Activated CD8-positive, alpha-beta memory T cell treated with anti-CD3 and anti-CD28 coated beads, Interleukin-2, amount 50 U/mL, for 48 hours (primary cell): Measurements from ENCODE around the gene LGR5.
"Not testable (repeated sequence)": the region's sequence is repeated elsewhere in the genome, so short reads cannot be mapped to it uniquely, and the experiment has no call there.

Experiments
- DNase-seq: peaks from one replicate; pipeline ENCODE4 v3.0.0-alpha.2; 2020

Gene LGR5

DNA sequence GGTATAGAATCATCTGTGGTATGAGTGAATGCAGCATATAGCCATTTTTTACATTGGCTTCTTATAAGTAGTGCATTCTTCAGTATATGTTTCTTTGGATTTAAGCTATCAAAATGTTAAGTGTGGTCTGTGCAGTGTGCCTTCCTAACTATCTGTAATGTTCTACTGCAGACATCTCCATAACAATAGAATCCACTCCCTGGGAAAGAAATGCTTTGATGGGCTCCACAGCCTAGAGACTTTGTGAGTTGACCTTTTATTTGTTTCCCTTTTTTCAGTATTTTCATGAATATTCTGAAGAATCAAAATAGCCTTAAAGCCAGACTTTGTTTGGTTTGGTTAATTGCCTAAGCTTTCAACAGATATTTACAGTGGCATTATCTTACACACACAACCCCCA, 116.8 kb downstream of the LGR5 start:
- no peak for DNase-seq

- no peak for DNase-seq
These were observed 117.3 kb downstream of the LGR5 start for GRCh38 chr12:71556875-71557274.

DNA sequence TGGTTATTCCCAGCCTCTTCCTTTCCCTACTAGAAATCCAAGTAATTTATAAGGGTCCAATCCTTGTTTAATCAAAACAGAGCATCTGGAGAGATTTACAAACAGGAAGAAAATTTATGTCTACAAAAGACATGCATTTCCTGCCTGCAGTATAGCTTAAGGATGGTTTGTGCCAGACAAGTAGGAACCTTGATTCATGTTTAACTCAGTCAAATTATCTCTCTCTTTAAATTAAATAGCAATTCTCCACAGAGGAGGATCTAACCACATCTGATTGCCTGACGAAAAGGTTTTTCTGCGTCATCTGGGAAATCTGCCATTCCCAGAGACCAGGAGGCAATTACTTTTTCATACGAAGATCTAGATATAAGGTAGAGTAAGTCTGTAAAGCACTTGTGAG, 118.8 kb downstream of the LGR5 start:
- DNase-seq = no peak

- no peak for DNase-seq
These were observed 123.3 kb downstream of the LGR5 start for GRCh38 chr12:71562676-71563595.

DNA sequence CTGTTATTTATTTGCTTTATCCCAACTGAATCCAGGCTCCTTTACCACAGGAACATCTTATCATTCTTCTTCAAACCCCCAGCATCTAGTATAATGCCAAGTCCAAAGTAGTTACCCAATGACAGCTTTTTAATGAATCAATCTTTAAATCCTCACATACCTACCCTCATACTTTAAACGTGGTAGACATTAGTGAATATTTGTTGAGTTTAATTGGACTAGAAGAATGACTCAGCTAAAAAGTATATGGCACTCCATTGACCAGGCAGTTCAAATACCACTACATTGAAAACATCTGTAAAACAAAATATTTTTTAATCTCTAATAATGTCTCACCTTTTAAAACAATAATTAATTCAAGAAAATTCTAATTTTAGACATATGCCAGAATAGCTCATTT, 125.9 kb downstream of the LGR5 start:
- DNase-seq = no peak

DNA sequence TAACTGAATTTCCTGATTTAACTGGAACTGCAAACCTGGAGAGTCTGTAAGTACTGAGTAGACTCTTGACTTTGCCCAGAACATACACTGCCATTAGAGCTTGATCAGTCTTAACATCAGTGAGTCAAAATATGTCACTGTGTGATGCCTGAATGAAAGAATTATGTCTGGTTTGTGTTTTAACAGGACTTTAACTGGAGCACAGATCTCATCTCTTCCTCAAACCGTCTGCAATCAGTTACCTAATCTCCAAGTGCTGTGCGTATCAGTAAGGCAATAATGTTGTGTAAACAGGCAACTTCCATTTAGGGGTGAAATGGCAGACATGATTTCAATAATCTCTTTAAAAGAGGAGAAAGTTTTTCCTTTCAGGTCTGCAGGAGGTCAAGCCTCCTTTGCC, 127.1 kb downstream of the LGR5 start:
- no peak for DNase-seq

- no peak for DNase-seq
These were observed 127.9 kb downstream of the LGR5 start for GRCh38 chr12:71567537-71567936.

- DNase-seq = not testable (repeated sequence)
These were observed 130.3 kb downstream of the LGR5 start for GRCh38 chr12:71569885-71570284.

DNA sequence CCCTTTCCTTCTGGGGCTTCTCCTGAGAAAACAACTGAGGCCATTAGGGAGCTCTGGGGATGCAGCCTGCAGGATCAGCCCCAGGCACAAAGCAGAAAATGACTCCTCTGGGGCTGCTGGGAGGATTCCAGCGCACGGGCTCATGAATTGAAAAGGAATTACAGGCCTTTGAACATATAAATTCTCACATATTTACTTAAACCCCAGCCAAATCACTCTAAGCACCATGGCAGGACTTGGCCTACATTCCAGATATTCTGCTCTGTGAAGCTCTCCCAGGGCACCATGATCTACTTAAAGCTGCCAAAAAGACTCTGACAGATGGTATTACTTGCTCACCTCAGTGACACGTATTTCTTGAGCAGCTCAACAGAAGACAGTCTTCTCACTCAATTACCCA, 136.9 kb downstream of the LGR5 start:
- no peak for DNase-seq

- DNase-seq = no peak
These were observed 139.2 kb downstream of the LGR5 start for GRCh38 chr12:71578694-71579258.

DNA sequence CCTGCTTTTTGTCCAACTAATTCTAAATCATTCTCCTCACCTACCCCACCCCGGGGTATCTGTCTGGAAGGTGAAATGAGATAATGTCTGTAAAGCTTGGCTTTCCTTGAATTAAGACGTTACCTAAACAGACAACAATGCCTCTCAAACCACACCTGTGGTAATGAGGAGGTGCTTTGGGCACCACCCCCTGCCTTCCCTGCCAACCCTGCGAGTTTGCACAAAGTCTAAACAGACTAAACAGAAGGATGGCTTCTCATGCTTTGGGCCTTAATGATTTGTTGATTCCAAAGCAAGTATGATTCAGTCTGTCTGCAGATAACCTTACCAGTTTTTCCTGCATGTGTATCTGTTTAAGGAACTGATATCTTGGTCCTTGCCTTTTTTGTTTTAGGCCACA, 141.6 kb downstream of the LGR5 start:
- no peak for DNase-seq

- DNase-seq = no peak
These were observed 143.3 kb downstream of the LGR5 start for GRCh38 chr12:71582925-71583324.

DNA sequence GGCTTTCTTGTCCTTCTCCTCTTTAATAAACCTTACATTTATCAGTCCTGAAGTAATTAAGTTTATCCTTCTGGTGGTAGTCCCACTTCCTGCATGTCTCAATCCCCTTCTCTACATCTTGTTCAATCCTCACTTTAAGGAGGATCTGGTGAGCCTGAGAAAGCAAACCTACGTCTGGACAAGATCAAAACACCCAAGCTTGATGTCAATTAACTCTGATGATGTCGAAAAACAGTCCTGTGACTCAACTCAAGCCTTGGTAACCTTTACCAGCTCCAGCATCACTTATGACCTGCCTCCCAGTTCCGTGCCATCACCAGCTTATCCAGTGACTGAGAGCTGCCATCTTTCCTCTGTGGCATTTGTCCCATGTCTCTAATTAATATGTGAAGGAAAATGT, 144.8 kb downstream of the LGR5 start:
- no peak for DNase-seq

DNA sequence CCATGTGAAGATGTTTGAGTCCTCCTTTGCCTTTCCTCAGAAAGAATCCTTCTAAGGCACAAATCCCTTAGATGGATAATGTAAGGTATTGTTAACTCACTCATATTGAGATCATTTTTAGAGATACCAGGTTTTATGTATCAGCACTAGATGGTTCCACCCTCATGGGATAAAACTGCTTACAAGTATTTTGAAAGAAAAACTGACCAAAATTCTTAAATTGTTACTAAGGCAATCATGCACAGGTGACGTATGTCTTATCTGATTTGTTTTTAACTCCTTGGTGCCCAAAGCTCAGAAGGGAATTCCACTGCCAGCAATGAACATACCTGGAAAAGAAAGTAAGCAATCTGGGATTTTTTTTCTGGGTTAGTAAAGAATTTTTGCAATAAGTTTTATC, 145.6 kb downstream of the LGR5 start:
- no peak for DNase-seq

DNA sequence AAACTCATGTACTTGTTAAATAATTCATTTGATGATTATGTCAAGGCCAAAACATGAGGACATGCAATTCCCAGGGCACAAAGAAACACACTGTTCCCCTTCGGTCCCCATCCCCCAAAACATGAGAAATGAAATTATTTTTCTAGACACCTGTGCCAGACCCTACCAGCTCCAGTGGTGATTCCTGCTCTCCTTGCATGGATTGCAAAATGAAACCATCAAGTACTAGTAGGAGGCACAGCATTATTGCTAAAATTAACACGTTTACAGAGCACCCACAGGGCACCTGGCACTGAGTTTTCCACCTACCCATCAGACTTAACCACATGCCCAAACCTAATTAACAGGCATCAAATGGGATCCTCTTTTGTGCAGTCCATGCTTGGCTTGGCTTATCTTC, 147.4 kb downstream of the LGR5 start:
- DNase-seq = no peak

GRCh38 chr12:71589478-71589881, 149.9 kb downstream of the LGR5 start:
- DNase-seq = no peak

GRCh38 chr12:71591601-71592000, 152.0 kb downstream of the LGR5 start:
- no peak for DNase-seq

GRCh38 chr12:71592841-71593240, 153.2 kb downstream of the LGR5 start:
- no peak for DNase-seq

DNA sequence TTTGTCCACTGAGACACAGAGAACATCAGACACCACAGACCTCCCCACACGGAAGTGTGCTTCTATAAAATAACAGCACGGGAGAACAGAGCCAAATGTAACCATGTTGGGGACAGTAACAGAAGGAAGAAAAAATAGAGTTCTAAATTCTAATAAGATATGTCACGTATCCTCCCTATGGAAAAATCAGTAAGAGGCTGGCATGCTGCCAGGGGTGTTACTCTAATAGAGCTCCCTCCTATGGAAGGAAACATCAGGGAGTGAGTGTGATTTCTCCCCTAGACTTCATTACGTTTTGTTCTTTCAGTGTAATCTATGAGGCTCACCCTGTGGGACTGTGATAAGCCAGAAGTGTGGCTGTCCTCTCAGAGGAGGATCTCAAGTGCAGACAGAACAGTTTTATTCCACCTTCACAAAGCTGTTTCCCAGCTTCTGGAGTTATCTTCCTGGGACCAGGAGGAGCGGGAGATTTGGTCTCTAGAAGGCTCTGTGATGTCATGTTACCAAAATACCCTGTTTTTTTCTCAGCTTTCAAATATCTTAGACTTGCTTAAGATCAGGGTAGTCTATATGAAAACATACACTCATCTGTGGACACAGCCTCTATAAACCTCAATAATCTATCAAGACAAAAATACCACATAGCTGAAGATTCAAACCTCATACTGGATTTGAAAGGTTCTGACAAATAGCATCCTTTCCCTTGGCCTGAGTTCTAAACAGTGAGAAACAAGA, 154.8 kb downstream of the LGR5 start:
- no peak for DNase-seq

DNA sequence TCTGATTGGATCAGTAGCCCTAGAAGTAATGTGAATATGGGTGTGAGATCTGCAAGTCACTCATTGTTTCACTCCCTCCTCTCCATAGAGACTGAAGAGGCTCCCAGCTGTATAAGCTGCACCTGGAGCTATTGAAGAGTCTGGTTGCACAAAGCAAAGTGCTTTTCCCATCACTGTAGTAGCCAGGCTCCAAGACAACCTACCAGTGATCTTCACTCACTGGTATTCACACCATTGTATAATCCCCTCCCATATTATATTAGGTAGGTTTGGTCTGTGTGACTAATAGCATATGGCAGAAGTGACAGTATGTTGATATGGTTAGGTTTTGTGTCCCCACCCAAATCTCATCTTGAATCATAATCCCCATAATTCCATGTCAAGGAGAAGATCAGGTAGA, 159.6 kb downstream of the LGR5 start:
- no peak for DNase-seq

GRCh38 chr12:71601546-71601945, 161.9 kb downstream of the LGR5 start:
- DNase-seq = no peak

- DNase-seq = no peak
These were observed 163.4 kb downstream of the LGR5 start for GRCh38 chr12:71602761-71603577.

DNA sequence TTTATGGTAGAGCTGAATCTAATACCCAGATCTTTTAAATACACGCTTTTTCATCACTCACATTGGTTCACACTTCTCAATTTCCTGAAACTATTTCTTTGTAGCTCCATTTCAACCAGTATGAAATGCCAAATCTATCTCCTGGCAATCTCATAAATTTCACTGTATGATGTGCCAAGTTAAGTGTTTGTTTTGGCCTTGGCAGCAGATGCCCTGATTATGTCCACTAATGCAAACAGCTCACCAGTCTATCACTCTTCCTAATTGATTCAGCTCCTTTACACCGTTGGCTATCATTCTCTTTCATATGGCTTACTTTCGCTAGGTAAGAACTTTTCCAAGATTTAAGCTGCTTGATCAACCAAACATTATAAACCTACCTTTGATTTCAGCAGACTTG, 165.4 kb downstream of the LGR5 start:
- no peak for DNase-seq
